HG02759 (cell line): ENCODE measurements around the gene DCLK1.
"Not testable (repeated sequence)": the region's sequence is repeated elsewhere in the genome, so short reads cannot be mapped to it uniquely, and the experiment has no call there.

Experiments used
- ATAC-seq: cut with Tn5 transposase; IDR thresholded peaks from one replicate; pipeline ENCODE4 v1.9.1; 2021; ENCODE audit warnings: mild to moderate bottlenecking, moderate library complexity; ENCODE audit not compliant: unreplicated experiment

Gene DCLK1

GRCh38 chr13:35988648-35989081 is 142.5 kb downstream of the DCLK1 start:
- no peak for ATAC-seq

GRCh38 chr13:35987572-35988513 is 143.3 kb downstream of the DCLK1 start:
- no peak for ATAC-seq

- no peak for ATAC-seq
Observed at GRCh38 chr13:35984776-35985453, 146.3 kb downstream of the DCLK1 start.

- no peak for ATAC-seq
Observed at GRCh38 chr13:35984287-35984686, 146.9 kb downstream of the DCLK1 start.

- ATAC-seq: not testable (repeated sequence)
Observed at GRCh38 chr13:35983703-35984102, 147.5 kb downstream of the DCLK1 start.

GRCh38 chr13:35983206-35983605 is 148.0 kb downstream of the DCLK1 start:
- ATAC-seq: no peak

- ATAC-seq: no peak
Observed at GRCh38 chr13:35979361-35979951, 151.7 kb downstream of the DCLK1 start.

DNA sequence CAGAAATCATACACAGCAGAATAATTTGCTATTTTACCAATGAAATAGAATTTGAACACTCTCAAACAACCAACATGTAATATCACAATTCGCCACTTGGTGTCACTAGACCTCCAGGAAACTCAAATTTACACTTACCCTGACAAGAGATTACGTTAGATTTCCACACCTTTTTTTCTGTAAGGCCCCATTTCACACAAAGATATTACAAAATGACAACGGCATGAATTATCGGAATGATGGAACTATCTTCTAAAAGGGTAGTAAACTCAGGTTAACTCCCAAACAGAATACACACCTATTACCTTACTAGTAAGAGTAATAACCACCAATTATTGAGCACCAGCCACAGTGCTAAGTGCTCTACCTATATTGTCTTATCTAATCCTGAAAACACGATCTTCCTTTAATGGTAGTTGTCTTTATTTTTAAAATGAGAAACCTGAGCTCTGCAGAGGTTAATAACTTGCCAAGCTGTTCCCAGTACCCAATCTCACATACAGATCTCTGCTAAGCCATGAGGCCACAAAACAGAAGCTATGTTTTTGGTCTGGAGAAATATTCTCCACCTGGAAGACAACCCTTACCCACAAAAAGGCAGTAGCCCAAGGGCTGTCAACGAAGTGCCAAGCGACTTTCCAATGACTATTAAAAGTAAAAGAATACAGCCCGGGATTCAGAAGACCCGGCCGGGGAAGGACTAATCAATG is 152.4 kb downstream of the DCLK1 start:
- no peak for ATAC-seq

- no peak for ATAC-seq
Observed at GRCh38 chr13:35977060-35977459, 154.1 kb downstream of the DCLK1 start.

DNA sequence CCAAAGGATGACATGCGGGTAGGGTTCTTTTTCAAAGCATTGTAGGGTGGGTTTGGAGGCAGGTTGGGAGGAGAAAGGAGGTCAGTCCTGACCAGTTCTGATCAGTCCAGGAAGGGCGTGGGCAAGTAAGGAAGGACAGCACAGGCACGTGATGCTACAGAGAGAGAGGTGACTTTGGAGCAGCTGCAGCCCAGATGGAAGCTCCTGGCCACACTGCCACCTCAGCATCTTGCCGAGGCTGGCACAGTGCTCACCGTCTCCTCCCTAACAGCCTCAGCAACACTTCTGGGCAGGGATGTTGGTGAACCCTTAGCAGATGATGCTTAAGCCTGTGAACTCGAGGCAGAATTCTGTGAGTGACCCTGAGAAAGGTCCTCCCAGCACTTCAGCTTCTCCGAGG is 155.1 kb downstream of the DCLK1 start:
- no peak for ATAC-seq

DNA sequence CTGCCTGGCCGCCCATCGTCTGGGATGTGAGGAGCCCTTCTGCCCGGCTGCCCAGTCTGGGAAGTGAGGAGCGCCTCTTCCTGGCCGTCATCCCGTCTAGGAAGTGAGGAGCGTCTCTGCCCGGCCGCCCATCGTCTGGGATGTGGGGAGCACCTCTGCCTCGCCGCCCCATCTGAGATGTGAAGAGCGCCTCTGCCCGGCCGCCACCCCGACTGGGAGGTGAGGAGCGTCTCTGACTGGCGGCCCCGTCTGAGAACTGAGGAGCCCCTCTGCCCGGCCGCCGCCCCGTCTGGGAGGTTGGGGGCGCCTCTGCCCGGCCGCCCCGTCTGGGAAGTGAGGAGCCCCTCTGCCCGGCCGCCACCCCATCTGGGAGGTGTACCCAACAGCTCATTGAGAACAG is 164.2 kb downstream of the DCLK1 start:
- not testable (repeated sequence) for ATAC-seq

DNA sequence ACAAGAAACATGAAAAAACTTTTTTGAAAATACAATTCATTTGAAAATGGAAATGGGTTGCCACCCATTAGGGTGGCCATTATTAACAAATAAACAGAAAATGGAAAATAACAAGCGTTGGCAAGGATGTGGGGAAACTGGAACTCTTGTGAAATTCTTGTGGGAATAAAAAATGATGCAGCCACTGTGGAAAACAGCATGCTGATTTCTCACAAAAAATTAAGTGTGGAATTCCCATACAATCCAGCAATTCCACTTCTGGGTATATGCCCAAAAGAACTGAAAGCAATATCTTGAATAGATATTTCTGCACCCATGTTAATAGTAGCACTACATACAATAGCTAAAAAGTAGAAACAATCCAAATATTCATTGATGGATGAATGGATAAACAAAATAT is 165.2 kb downstream of the DCLK1 start:
- ATAC-seq: no peak

- no peak for ATAC-seq
Observed at GRCh38 chr13:35965226-35965927, 165.8 kb downstream of the DCLK1 start.

GRCh38 chr13:35964863-35965180 is 166.4 kb downstream of the DCLK1 start:
- ATAC-seq: no peak

DNA sequence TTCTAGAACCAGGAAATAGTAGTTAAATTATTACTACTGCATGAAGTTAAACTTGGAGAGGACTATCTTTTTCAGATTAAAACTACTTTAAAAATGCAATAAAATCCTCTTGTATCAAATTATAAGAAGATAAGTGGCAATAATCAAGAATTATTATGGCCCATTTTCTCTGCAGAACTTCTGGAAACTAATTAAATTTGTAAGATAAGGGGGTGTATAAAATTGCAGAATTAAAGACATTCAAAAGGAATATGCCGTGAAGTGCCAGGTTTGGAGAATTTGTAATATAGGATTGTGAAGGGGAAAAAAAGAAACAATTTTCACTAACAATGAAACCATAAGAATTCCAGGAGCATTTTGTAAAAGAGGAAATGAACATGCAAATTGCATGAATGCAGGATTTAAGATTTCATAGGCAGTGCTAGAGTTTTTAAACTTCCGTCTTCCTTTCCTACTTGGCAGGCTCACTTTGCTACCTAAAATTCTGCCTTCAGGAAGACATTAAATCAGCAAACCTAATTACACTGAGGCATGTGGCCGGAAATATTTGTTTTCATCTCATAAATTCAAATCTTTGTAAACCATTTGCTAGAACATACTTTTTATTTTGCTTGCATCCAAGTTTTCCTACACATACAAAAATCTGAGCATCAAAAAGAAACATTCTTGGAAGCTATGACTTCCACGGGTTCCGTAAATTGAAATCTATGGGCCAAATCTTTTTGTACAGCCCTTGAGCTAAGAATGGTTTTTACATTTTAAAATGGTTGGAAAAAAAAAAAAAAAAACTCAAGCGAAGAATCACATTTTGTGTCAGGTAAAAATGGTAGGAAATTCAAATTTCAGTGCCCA is 166.9 kb downstream of the DCLK1 start:
- ATAC-seq: no peak

DNA sequence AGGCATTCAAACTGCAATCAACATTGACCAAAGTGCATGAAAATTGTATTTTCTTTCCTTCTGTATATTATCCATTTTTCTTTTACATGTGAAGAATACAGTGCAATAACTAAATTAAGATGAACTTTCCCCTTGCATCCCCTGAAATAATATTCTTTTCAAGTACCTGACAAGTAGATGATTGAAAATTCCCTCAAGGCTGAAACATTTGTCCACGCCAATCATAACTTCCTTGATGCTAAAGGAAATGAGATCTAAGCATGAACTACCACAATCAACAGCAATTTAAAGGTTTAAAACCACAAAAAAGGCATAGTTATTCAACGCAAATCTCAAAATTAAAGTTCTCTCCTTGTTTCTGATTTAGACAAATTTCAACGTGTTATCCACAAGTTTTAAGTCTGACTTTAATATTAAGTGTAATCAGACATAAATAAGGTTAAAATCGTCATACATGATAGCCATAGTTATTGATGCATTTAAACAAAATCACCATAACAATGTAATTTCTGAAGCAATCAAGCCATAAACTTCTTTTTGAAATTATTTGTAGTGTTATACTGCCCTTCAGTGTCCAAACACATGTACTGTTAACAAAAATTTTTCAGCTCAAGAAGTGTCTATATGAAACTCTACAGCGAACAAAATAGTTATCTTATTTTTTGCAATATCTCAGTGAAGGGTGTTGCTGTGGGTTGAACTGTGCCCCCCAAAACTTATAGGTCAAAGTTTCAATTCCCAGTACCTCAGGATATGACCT is 169.5 kb downstream of the DCLK1 start:
- no peak for ATAC-seq

DNA sequence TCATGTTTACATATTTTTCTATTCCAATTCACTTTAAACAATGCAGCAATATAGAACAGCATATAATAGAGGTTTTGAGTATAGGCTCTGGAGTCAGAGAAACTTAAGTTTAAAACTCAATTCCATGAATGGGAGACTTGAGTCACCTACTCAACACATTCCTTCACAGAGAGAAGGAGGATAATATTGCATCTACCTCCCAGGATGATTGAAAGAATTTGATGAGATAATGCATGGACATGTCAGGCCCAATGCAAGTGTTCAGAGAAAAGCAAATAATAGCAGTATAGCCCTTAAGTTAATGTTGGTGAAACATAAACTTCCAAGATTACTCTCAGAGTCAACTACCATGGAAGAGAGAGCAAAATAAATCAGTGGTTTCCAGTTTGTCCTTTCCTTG is 170.2 kb downstream of the DCLK1 start:
- no peak for ATAC-seq

GRCh38 chr13:35957996-35958395 is 173.2 kb downstream of the DCLK1 start:
- ATAC-seq: no peak

DNA sequence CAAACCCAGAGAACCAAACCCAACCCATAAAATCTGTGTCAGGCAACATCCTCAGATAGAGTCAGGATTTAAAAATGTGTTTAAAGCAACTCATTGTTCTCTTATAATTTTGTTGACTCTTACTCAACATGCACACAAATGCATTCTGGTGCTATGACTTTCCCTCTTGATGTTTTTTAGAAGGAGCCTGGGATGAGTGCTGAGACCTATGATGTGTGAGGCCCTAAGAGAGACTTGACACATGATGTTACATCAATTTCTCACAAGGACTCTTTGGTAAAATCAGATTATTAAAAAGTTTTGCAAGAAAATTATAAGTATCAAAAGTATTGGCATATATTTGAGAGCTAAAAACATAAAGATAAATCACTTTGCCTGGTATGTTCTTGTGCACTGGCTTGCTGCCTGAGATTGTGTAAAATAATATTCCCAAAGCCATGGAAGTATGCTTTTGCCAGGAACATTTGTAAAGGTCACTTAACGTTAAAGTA is 173.9 kb downstream of the DCLK1 start:
- no peak for ATAC-seq
